ENCODE results near the gene CACNA1C. TPM values are rescaled to one million over a fixed set of nuclear protein-coding genes. Genes with fewer than 3 reads are reported as not detected.

CACNA1C gene
- total and polyA plus RNA-seq, 5 donors from 2014 or later: 0.02 to 0.14 (median 0.10) TPM

DNA sequence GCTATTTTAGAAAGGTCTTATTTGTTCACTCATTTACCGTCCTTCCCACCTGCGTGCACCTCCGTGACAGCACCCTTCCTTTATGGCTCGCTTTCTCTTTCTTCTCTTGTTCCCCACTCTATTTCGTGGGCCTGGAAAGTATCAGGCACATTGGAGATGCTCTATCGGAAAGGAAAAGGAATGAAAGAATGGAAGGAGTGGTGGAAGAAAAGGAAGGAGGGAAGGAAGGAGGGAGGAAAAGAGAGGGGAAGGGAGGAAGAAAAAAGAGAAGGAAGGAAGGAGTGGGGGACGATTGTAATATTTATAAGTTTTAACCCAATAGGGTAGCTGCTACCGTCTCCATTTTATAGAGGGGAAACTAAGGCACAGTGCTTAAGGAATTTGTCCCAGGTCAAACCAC lies 363.4 kb downstream of the CACNA1C start:
- Mint-ChIP-seq H3K27ac (no peak overlapping the region), H3K36me3 (no peaks in the 10 kb centered on the region)
- H3K9me3 ChIP-seq (ENCODE audit: control insufficient read depth in 2 of 2, low read length in 2 of 2): no peaks in the 10 kb centered on the region

DNA sequence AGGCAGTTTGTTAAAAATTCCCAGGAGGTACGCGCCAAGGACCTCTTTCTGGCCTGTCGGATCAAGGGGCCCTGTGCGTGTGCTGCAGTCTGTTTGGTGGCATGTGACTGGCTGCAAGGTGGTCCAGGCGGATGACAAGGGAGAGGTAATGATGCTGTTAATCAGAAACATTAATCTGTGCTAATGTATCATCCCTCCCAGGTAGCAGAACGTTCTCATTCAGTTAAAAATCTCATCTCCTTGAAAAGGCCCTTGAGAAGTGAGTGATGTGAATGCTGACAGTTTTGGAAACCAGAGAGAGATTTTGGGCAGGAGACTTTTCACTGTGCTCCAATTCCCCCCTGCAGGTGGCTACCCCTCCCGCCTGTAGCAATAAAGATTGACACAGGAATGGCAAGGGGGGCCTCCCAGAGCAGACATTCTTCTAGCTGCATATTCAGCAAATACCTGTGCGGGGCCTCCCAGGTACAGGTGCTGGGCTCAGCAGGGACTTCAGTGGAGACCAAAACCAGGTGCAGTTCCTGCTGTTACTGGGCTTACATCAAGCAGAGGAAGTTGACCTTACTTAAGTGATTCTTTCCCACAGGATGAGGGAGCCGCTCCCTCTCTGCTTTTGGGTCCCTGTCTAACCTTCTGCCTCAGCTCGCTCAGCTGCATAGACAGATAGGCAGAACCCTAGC lies 364.8 kb downstream of the CACNA1C start:
- Histone ChIP-seq H3K27ac (ENCODE audit: insufficient read depth, low read length, poor library complexity, severe bottlenecking) (no peak overlapping the region), H3K9me3 (ENCODE audit: control insufficient read depth in 2 of 2, low read length in 2 of 2) (no peaks in the 10 kb centered on the region), H3K27me3 (ENCODE audit: control insufficient read depth, insufficient read depth, low read length) (no peaks in the 10 kb centered on the region), H3K4me3 (ENCODE audit: low read depth, low read length) (no peak overlapping the region), H3K4me1 (ENCODE audit: control insufficient read depth, insufficient read depth, low read length, poor library complexity, severe bottlenecking) (no peaks in the 10 kb centered on the region), H3K36me3 (ENCODE audit: control insufficient read depth, insufficient read depth, low read length) (no peaks in the 10 kb centered on the region)
- no peaks in the 10 kb centered on the region for H3K4me1 Mint-ChIP-seq
- H3K27ac Mint-ChIP-seq: no peak overlapping the region
- H3K4me3 Mint-ChIP-seq: no peak overlapping the region
- DNase-seq (no peak), ATAC-seq (ENCODE audit: low read depth in 2 of 2) (no peak)
- H3K27me3 Mint-ChIP-seq: peaks cover 9% of the 10 kb centered on the region
- peaks cover 0 to 2% (median 0%) of the 10 kb centered on the region in 7 donors for H3K9me3 Mint-ChIP-seq
- H3K36me3 Mint-ChIP-seq: no peaks in the 10 kb centered on the region

More for the DNA sequence above, 363.4 kb downstream of the CACNA1C start:
- H3K4me3 Mint-ChIP-seq: no peak overlapping the region
- ATAC-seq (ENCODE audit: low read depth in 2 of 2) (no peak), DNase-seq (no peak)
- Histone ChIP-seq H3K27ac (ENCODE audit: insufficient read depth, low read length, poor library complexity, severe bottlenecking) (no peak overlapping the region), H3K4me1 (ENCODE audit: control insufficient read depth, insufficient read depth, low read length, poor library complexity, severe bottlenecking) (no peaks in the 10 kb centered on the region), H3K27me3 (ENCODE audit: control insufficient read depth, insufficient read depth, low read length) (no peaks in the 10 kb centered on the region), H3K36me3 (ENCODE audit: control insufficient read depth, insufficient read depth, low read length) (no peaks in the 10 kb centered on the region), H3K4me3 (ENCODE audit: low read depth, low read length) (no peak overlapping the region)
- H3K27me3 Mint-ChIP-seq: peaks cover 9% of the 10 kb centered on the region
- H3K9me3 Mint-ChIP-seq: peaks cover 0 to 2% (median 0%) of the 10 kb centered on the region in 7 donors
- no peaks in the 10 kb centered on the region for H3K4me1 Mint-ChIP-seq

DNA sequence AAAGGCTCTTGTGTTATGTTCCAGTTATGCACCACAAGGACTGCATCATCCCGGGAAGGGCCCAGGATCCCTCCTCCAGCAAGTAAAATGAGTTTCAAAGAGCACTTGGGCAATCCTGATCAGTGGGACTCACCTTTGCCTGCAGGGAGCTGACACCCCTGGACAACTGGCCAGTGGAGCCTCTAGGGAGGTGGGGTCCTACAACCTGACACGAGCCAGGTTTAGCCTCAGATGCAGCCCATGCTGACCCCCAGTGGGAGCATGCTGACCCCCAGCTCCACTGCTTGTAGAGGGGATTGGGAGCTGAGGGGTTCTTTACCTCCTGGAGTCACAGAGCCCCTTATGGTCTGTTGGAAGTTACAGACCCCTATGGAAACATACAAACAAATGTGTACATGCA lies 365.8 kb downstream of the CACNA1C start:
- no peak overlapping the region for H3K4me3 ChIP-seq (ENCODE audit: low read depth, low read length)
- H3K27me3 ChIP-seq (ENCODE audit: control insufficient read depth, insufficient read depth, low read length): no peaks in the 10 kb centered on the region
- no peaks in the 10 kb centered on the region for H3K4me1 ChIP-seq (ENCODE audit: control insufficient read depth, insufficient read depth, low read length, poor library complexity, severe bottlenecking)
- no peaks in the 10 kb centered on the region for H3K36me3 ChIP-seq (ENCODE audit: control insufficient read depth, insufficient read depth, low read length)
- no peaks in the 10 kb centered on the region for H3K4me1 Mint-ChIP-seq
- ATAC-seq (ENCODE audit: low read depth in 2 of 2) (no peak), DNase-seq (no peak)
- H3K9me3 ChIP-seq (ENCODE audit: control insufficient read depth in 2 of 2, low read length in 2 of 2): no peaks in the 10 kb centered on the region
- H3K4me3 Mint-ChIP-seq: no peak overlapping the region
- peaks cover 0 to 2% (median 0%) of the 10 kb centered on the region in 7 donors for H3K9me3 Mint-ChIP-seq
- no peak overlapping the region for H3K27ac Mint-ChIP-seq
- H3K27ac ChIP-seq (ENCODE audit: insufficient read depth, low read length, poor library complexity, severe bottlenecking): no peak overlapping the region
- H3K27me3 Mint-ChIP-seq: peaks cover 10% of the 10 kb centered on the region
- H3K36me3 Mint-ChIP-seq: no peaks in the 10 kb centered on the region

DNA sequence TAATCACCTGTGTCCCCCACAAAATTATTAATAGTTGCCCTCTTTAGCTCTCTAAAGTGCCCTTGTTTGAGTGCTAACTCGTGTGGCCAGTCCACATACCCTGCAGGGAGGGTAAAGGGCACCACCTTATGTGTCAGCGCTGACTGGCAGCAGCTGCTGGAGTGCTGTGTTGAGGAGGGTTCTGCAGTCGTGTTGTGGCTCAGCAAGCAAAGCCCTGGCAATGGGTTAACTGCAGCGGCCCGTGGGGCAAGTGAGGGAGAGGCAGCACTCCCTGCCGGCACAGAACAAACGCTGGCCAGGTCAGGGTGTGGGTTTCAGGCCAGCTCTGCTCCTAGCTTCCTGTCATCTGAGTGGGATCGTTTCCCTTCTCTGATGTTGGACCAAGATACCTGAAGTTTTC lies 369.8 kb downstream of the CACNA1C start:
- H3K27ac Mint-ChIP-seq: no peak overlapping the region
- H3K27me3 Mint-ChIP-seq: peaks cover 13% of the 10 kb centered on the region
- H3K36me3 ChIP-seq (ENCODE audit: control insufficient read depth, insufficient read depth, low read length): no peaks in the 10 kb centered on the region
- H3K4me3 Mint-ChIP-seq: no peak overlapping the region
- no peaks in the 10 kb centered on the region for H3K36me3 Mint-ChIP-seq
- no peaks in the 10 kb centered on the region for H3K27me3 ChIP-seq (ENCODE audit: control insufficient read depth, insufficient read depth, low read length)
- no peak for DNase-seq
- peaks cover 0 to 2% (median 1%) of the 10 kb centered on the region in 7 donors for H3K9me3 Mint-ChIP-seq
- H3K4me3 ChIP-seq (ENCODE audit: low read depth, low read length): no peak overlapping the region
- H3K27ac ChIP-seq (ENCODE audit: insufficient read depth, low read length, poor library complexity, severe bottlenecking): no peak overlapping the region
- no peak for ATAC-seq (ENCODE audit: low read depth in 2 of 2)
- no peaks in the 10 kb centered on the region for H3K4me1 Mint-ChIP-seq
- no peaks in the 10 kb centered on the region for H3K4me1 ChIP-seq (ENCODE audit: control insufficient read depth, insufficient read depth, low read length, poor library complexity, severe bottlenecking)
- H3K9me3 ChIP-seq (ENCODE audit: control insufficient read depth in 2 of 2, low read length in 2 of 2): no peaks in the 10 kb centered on the region

- Histone ChIP-seq H3K27ac (ENCODE audit: insufficient read depth, low read length, poor library complexity, severe bottlenecking) (no peak overlapping the region), H3K4me3 (ENCODE audit: low read depth, low read length) (no peak overlapping the region), H3K36me3 (ENCODE audit: control insufficient read depth, insufficient read depth, low read length) (no peaks in the 10 kb centered on the region), H3K9me3 (ENCODE audit: control insufficient read depth in 2 of 2, low read length in 2 of 2) (no peaks in the 10 kb centered on the region), H3K27me3 (ENCODE audit: control insufficient read depth, insufficient read depth, low read length) (no peaks in the 10 kb centered on the region), H3K4me1 (ENCODE audit: control insufficient read depth, insufficient read depth, low read length, poor library complexity, severe bottlenecking) (no peaks in the 10 kb centered on the region)
- H3K27me3 Mint-ChIP-seq: peaks cover 6% of the 10 kb centered on the region
- peaks cover 0 to 2% (median 1%) of the 10 kb centered on the region in 7 donors for H3K9me3 Mint-ChIP-seq
- DNase-seq (no peak), ATAC-seq (ENCODE audit: low read depth in 2 of 2) (no peak)
- no peak overlapping the region for H3K4me3 Mint-ChIP-seq
- no peak overlapping the region for H3K27ac Mint-ChIP-seq
- no peaks in the 10 kb centered on the region for H3K36me3 Mint-ChIP-seq
- H3K4me1 Mint-ChIP-seq: no peaks in the 10 kb centered on the region
Observed at GRCh38 chr12:2429032-2429431, 376.2 kb downstream of the CACNA1C start.

DNA sequence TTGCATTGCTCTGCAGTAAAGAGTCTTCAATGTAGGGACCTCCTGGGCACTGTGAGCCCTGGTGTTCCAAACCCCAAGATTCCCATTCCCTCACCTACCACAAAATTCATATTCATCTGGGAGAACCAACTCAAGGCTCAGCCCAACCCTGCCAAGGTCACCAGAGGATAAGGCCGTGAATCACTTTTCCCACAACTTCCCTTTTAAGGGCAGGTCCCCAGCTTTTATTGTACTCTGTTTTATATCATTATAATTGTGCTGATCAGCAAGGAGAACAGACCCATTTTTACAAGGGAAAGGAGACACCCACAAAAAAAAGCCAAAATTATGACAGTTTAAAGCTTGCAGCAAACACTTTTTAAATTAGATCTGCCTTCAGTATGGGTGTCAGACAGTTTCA lies 379.0 kb downstream of the CACNA1C start:
- Histone ChIP-seq H3K27ac (ENCODE audit: insufficient read depth, low read length, poor library complexity, severe bottlenecking) (no peak overlapping the region), H3K4me1 (ENCODE audit: control insufficient read depth, insufficient read depth, low read length, poor library complexity, severe bottlenecking) (no peaks in the 10 kb centered on the region), H3K36me3 (ENCODE audit: control insufficient read depth, insufficient read depth, low read length) (no peaks in the 10 kb centered on the region), H3K4me3 (ENCODE audit: low read depth, low read length) (no peak overlapping the region), H3K27me3 (ENCODE audit: control insufficient read depth, insufficient read depth, low read length) (peaks cover 3% of the 10 kb centered on the region), H3K9me3 (ENCODE audit: control insufficient read depth in 2 of 2, low read length in 2 of 2) (no peaks in the 10 kb centered on the region)
- Mint-ChIP-seq H3K36me3 (no peaks in the 10 kb centered on the region), H3K9me3 (peaks cover 0 to 1% (median 0%) of the 10 kb centered on the region in 7 donors), H3K4me1 (no peaks in the 10 kb centered on the region), H3K27me3 (peaks cover 6% of the 10 kb centered on the region), H3K27ac (no peak overlapping the region), H3K4me3 (no peak overlapping the region)
- DNase-seq (no peak), ATAC-seq (ENCODE audit: low read depth in 2 of 2) (no peak)

GRCh38 chr12:2432856-2433255 lies 380.1 kb downstream of the CACNA1C start:
- no peak overlapping the region for H3K4me3 ChIP-seq (ENCODE audit: low read depth, low read length)
- no peaks in the 10 kb centered on the region for H3K36me3 Mint-ChIP-seq
- no peak overlapping the region for H3K4me3 Mint-ChIP-seq
- DNase-seq: no peak
- H3K4me1 Mint-ChIP-seq: no peaks in the 10 kb centered on the region
- H3K9me3 ChIP-seq (ENCODE audit: control insufficient read depth in 2 of 2, low read length in 2 of 2): no peaks in the 10 kb centered on the region
- H3K27me3 Mint-ChIP-seq: peaks cover 6% of the 10 kb centered on the region
- H3K36me3 ChIP-seq (ENCODE audit: control insufficient read depth, insufficient read depth, low read length): no peaks in the 10 kb centered on the region
- no peaks in the 10 kb centered on the region for H3K4me1 ChIP-seq (ENCODE audit: control insufficient read depth, insufficient read depth, low read length, poor library complexity, severe bottlenecking)
- peaks cover 0 to 1% (median 0%) of the 10 kb centered on the region in 7 donors for H3K9me3 Mint-ChIP-seq
- H3K27ac Mint-ChIP-seq: no peak overlapping the region
- ATAC-seq (ENCODE audit: low read depth in 2 of 2): no peak
- peaks cover 3% of the 10 kb centered on the region for H3K27me3 ChIP-seq (ENCODE audit: control insufficient read depth, insufficient read depth, low read length)
- H3K27ac ChIP-seq (ENCODE audit: insufficient read depth, low read length, poor library complexity, severe bottlenecking): no peak overlapping the region

GRCh38 chr12:2435511-2435910 lies 382.7 kb downstream of the CACNA1C start:
- H3K27ac Mint-ChIP-seq: no peak overlapping the region

More at GRCh38 chr12:2435511-2435910, 382.7 kb downstream of the CACNA1C start:
- no peaks in the 10 kb centered on the region for H3K4me1 Mint-ChIP-seq
- peaks cover 3% of the 10 kb centered on the region for H3K27me3 ChIP-seq (ENCODE audit: control insufficient read depth, insufficient read depth, low read length)
- ATAC-seq (ENCODE audit: low read depth in 2 of 2): no peak
- H3K36me3 Mint-ChIP-seq: no peaks in the 10 kb centered on the region
- no peaks in the 10 kb centered on the region for H3K9me3 ChIP-seq (ENCODE audit: control insufficient read depth in 2 of 2, low read length in 2 of 2)
- no peaks in the 10 kb centered on the region for H3K36me3 ChIP-seq (ENCODE audit: control insufficient read depth, insufficient read depth, low read length)
- H3K27me3 Mint-ChIP-seq: peaks cover 6% of the 10 kb centered on the region
- no peak for DNase-seq
- no peak overlapping the region for H3K4me3 Mint-ChIP-seq
- no peak overlapping the region for H3K27ac ChIP-seq (ENCODE audit: insufficient read depth, low read length, poor library complexity, severe bottlenecking)
- H3K4me3 ChIP-seq (ENCODE audit: low read depth, low read length): no peak overlapping the region
- peaks cover 0 to 1% (median 0%) of the 10 kb centered on the region in 7 donors for H3K9me3 Mint-ChIP-seq
- H3K4me1 ChIP-seq (ENCODE audit: control insufficient read depth, insufficient read depth, low read length, poor library complexity, severe bottlenecking): no peaks in the 10 kb centered on the region
